GM21717 (cell line): ENCODE data around the gene BSX.

Experiments used
- ATAC-seq: cut with Tn5 transposase; IDR thresholded peaks from one replicate; pipeline ENCODE4 v1.9.1; 2021; ENCODE audit warnings: mild to moderate bottlenecking, moderate library complexity; ENCODE audit not compliant: unreplicated experiment

The BSX gene

DNA sequence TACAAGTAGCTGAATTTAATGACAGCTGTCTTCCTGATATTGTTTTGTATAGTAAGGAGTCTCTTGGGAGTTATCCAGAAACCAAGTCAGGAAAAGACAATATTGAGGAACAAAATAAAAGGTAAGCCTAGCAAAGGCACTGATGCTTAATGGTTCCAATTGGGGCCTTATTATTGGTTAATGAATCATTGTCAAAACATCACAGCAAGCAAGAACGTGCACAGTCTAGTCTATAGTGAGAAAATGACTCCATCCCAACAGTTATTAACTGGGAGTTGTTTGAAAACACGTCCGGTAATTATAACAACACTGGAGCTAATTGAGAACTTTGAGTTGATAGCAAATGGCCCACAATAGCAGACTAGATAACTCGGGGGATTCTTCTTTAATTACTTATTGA, 17.7 kb downstream of the BSX start:
- ATAC-seq = no peak

GRCh38 chr11:122954455-122954854, 27.2 kb downstream of the BSX start:
- ATAC-seq = no peak

DNA sequence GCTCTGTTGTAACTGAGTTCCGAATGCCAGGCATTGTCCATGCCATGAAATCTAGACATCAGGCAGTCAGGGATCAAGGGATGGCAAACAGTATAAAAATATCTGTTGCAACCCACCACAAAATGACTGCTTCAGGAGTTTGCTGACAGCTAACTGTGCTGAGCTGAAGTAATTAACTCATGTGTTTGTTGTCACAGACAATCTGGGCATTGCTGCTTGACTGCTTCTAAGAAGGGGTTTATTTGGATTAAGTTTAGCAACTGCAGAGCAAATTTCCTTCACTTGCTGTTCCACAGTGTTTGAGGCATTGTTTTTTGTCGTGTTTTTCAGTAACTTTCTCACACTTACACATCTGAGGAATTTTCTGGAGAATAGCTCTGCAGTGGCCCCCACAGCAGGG, 30.4 kb downstream of the BSX start:
- no peak for ATAC-seq

- no peak for ATAC-seq
Observed at GRCh38 chr11:122938557-122938956, 43.1 kb downstream of the BSX start.

- ATAC-seq = no peak
Observed at GRCh38 chr11:122937983-122938382, 43.7 kb downstream of the BSX start.

- ATAC-seq = no peak
Observed at GRCh38 chr11:122933416-122933815, 48.2 kb downstream of the BSX start.

DNA sequence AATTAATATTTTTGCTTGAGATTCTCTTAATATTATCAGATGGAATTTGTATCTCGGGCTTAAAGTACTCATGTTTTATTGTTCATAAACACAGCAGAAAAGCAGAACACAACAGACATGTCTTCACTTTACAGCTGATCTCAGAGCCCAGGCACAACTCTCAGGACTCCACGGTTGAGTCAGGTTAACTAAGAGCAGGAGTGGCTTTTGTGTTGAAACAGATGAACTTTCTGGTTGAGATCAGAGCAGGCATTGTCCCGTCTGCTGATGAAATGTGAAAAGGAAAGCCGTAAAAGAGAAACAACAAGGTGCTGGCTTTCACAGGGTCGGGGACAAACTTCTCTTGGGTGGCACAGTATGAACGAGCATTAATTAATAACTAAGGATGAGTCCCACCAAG, 50.1 kb downstream of the BSX start:
- no peak for ATAC-seq
